Stomach smooth muscle (tissue), 2 donors: ENCODE measurements around the gene TRIM10.

Experiments
- H3K27ac ChIP-seq: one replicate; pipeline ENCODE4 v1.7.0; 2013; ENCODE audit warnings: mild to moderate bottlenecking, low read length, inconsistent platforms
- H3K27me3 ChIP-seq, 2 donors: one replicate each; pipeline ENCODE4 v1.7.0; 2013; ENCODE audit warnings: low read length in 2 of 2; ENCODE audit not compliant: insufficient read depth in 2 of 2, control insufficient read depth in 1 of 2
- H3K36me3 ChIP-seq, 2 donors: one replicate each; pipeline ENCODE4 v1.7.0; 2013; ENCODE audit warnings: low read length in 2 of 2; ENCODE audit not compliant: control insufficient read depth in 2 of 2, insufficient read depth in 2 of 2
- H3K4me1 ChIP-seq: one replicate; pipeline ENCODE4 v1.7.0; 2013; ENCODE audit warnings: low read length; ENCODE audit not compliant: control insufficient read depth, insufficient read depth
- H3K4me3 ChIP-seq, 2 donors: one replicate each; pipeline ENCODE4 v1.7.0; 2013; ENCODE audit warnings: low read length in 2 of 2
- H3K9ac ChIP-seq, 2 donors: one replicate each; pipeline ENCODE4 v1.7.0; 2013; ENCODE audit warnings: low read length in 2 of 2, mild to moderate bottlenecking in 1 of 2
- H3K9me3 ChIP-seq, 2 donors: one replicate each; pipeline ENCODE4 v1.7.0; 2013; ENCODE audit warnings: low read length in 2 of 2; ENCODE audit not compliant: control insufficient read depth in 2 of 2
- donor health status: healthy.
- donor health status: Pancreatic carcinoma.

Gene TRIM10

DNA sequence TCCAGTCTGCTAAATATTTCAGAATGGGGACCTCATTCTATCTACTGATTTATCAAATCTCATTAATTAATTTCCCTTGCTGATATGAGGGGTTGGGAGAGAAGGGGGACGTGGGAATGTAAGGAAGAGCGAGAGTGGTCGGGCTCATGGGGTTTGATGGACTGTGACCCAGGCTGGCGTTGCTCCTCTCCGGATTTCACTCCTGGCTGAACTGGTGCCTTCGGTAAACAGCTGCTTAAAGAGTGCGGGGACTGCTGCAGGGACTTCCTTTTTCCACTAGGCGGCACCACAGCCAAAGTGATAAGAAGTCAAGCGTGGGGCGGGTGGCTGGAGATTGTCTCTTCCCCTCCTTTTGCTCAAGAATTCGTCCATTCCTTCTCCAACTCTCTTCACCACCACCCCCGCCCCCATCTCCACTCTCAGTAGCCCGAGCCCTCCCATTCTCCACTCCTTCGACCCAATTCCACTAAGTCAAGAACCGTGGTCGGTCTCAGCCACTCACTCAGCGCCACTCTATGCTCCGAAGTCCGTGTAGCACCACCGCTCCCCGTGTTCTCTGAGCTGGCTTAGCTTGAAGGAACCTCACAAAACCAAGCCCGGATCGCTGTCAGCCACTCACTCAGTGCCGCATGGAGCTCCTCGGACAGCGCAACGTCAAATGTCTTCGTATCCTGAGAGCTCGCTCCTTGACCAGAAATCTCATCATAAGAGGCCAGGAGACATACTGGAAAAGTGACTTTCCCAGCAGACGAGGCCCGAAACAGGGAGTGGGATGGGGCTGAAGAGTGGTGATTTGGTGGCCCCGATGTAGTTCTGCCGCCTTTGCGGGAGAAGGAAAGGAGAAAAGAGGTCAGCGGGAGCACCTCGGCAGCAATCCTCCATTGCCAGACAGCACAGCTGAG, 57.8 kb downstream of the TRIM10 start:
- Histone ChIP-seq H3K27me3 (peaks cover 35 to 43% of the 10 kb centered on the region in 2 donors), H3K27ac (no peak overlapping the region), H3K4me1 (peaks cover 33% of the 10 kb centered on the region)

DNA sequence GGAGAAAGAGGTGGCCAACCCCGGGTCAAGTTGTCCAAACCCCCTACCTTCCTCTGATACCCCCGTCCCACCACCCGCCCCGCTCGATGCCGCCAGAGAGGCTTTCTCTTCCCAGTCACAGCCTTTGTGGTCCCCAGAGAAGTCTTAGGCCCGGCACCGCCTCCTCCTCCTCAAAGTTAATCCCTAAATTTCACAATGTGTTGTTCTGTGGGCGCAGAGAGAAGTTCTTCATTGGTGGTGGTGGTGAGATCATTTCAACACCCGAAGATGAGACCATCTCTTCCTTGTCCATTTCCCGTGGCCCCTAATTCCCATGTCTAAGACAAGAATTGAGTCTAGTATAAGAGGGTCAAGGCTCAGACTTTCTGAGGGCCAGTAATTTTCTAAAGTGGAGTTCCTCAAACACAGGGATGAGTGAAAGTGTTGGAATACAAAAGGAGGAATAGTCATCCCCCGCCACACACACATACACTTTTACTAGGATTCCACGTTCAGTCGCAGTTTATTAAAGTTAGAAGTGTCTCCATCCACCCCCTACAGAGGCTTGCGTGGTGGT, 58.5 kb downstream of the TRIM10 start:
- Histone ChIP-seq H3K36me3 (no peaks in the 10 kb centered on the region), H3K27me3 (peaks cover 41 to 45% of the 10 kb centered on the region in 2 donors), H3K27ac (no peak overlapping the region), H3K9ac (peak overlapping the region; percentile 36 to 55), H3K9me3 (no peaks in the 10 kb centered on the region), H3K4me3 (peak overlapping the region; percentile 74 to 77), H3K4me1 (peaks cover 33% of the 10 kb centered on the region)

More for the DNA sequence above, 57.8 kb downstream of the TRIM10 start:
- Histone ChIP-seq H3K4me3 (peak overlapping the region; percentile 76 to 77), H3K9me3 (no peaks in the 10 kb centered on the region), H3K9ac (peak overlapping the region; percentile 40 to 51), H3K36me3 (no peaks in the 10 kb centered on the region)
